Keratinocyte (primary cell): ENCODE data around the gene SMTNL2. TPM values are rescaled to one million over a fixed set of nuclear protein-coding genes. Genes with fewer than 3 reads are reported as not detected.

Experiments
- DNase-seq: peaks from one replicate; pipeline ENCODE4 v3.0.0-alpha.2; 2011; ENCODE audit warnings: low read depth, missing footprints, low spot score
- FAIRE-seq: peaks from 2 replicates; lab custom pipeline; 2011; peaks lifted over from hg19 to GRCh38; lab: Jason Lieb, UNC
- H2AFZ ChIP-seq: 2 replicates; pipeline ENCODE4 v1.6.0; 2012; ENCODE audit warnings: low read length, control low read depth, inconsistent platforms; ENCODE audit not compliant: control insufficient read depth
- H3K27ac ChIP-seq: 2 replicates; pipeline ENCODE4 v1.5.1; 2011; ENCODE audit warnings: low read length; ENCODE audit not compliant: control insufficient read depth, insufficient read depth
- H3K27me3 ChIP-seq: 3 replicates; pipeline ENCODE4 v1.6.0; 2011; ENCODE audit warnings: low read length; ENCODE audit not compliant: control insufficient read depth, insufficient read depth; ENCODE audit errors: extremely low read depth
- H3K36me3 ChIP-seq, 2 experiments: 2 replicates in 1 of 2; 3 replicates in 1 of 2; pipeline ENCODE4 v1.5.1; 2011; ENCODE audit warnings: low read length in 2 of 2, mild to moderate bottlenecking in 1 of 2; ENCODE audit not compliant: control insufficient read depth in 2 of 2, insufficient read depth in 2 of 2; ENCODE audit errors: extremely low read depth in 1 of 2
- H3K4me1 ChIP-seq: 3 replicates; pipeline ENCODE4 v1.5.1; 2011; ENCODE audit warnings: low read length; ENCODE audit not compliant: control insufficient read depth, insufficient read depth; ENCODE audit errors: extremely low read depth
- H3K4me2 ChIP-seq: 3 replicates; pipeline ENCODE4 v1.6.0; 2011; ENCODE audit warnings: low read depth, low read length; ENCODE audit not compliant: control insufficient read depth, insufficient read depth; ENCODE audit errors: extremely low read depth
- H3K4me3 ChIP-seq, 3 experiments: fragments of 200-600 bp in 1 of 3; sonication (generic) in 1 of 3; 2 replicates in 2 of 3; 3 replicates in 1 of 3; pipeline ENCODE4 v1.5.1; 2011 to 2016; ENCODE audit warnings: low read length in 3 of 3, mild to moderate bottlenecking in 3 of 3, control low read depth in 2 of 3, inconsistent platforms in 1 of 3, low read depth in 1 of 3, mixed read lengths in 1 of 3, mixed run types in 1 of 3, moderate library complexity in 1 of 3; ENCODE audit not compliant: control insufficient read depth in 2 of 3, insufficient read depth in 2 of 3; ENCODE audit errors: extremely low read depth in 1 of 3
- H3K79me2 ChIP-seq: 2 replicates; pipeline ENCODE4 v1.6.0; 2012; ENCODE audit warnings: low read length; ENCODE audit not compliant: control insufficient read depth, insufficient read depth
- H3K9ac ChIP-seq: 3 replicates; pipeline ENCODE4 v1.6.0; 2011; ENCODE audit warnings: low read length; ENCODE audit not compliant: control insufficient read depth, insufficient read depth; ENCODE audit errors: extremely low read depth
- H3K9me1 ChIP-seq: 3 replicates; pipeline ENCODE4 v1.6.0; 2011; ENCODE audit warnings: low read length; ENCODE audit not compliant: control insufficient read depth, insufficient read depth; ENCODE audit errors: extremely low read depth
- H3K9me3 ChIP-seq: 2 replicates; pipeline ENCODE4 v1.5.1; 2012; ENCODE audit warnings: low read depth, low read length; ENCODE audit not compliant: control insufficient read depth
- H4K20me1 ChIP-seq: 3 replicates; pipeline ENCODE4 v1.6.0; 2011; ENCODE audit warnings: low read length; ENCODE audit not compliant: control insufficient read depth, insufficient read depth; ENCODE audit errors: extremely low read depth
- EZH2 ChIP-seq: IDR thresholded peaks from one replicate; pipeline ENCODE4 v1.6.1; 2012; ENCODE audit warnings: inconsistent platforms, mild to moderate bottlenecking, low read length, moderate library complexity
- dilution Hi-C: fragments of 300-500 bp; cut with MboI; formaldehyde crosslinking; loops from one replicate; pipeline ENCODE4 v1.7.0; 2020; ENCODE audit warnings: low sequenced_read_pairs; ENCODE audit not compliant: extremely low pct_ligation_motif_present
- polyA plus RNA-seq, 5 experiments: library from polyadenylated mRNA; depleted of rRNA in 3 of 5; stranded (reverse) in 3 of 5; stranded (forward) in 1 of 5; unstranded in 1 of 5; fragments of >200 nt; gene quantifications; 1 replicate in 1 of 5; 2 replicates in 3 of 5; 3 replicates in 1 of 5; pipeline versions ENCODE4 v1.2.1 to v1.2.3, GENCODE V29; 2011 to 2012; ENCODE audit warnings: missing spikeins in 2 of 5, low read depth in 1 of 5, low replicate concordance in 1 of 5
- TF ChIP-seq, protein P1 (sequence below), 3 experiments: IDR thresholded peaks in 1 of 3; conservative IDR thresholded peaks in 1 of 3; optimal IDR thresholded peaks in 1 of 3; 2 replicates in 2 of 3; 3 replicates in 1 of 3; pipeline versions ENCODE3 to v1.5.1; 2011; ENCODE audit warnings: low read length in 3 of 3, mild to moderate bottlenecking in 3 of 3, moderate library complexity in 2 of 3, control low read depth in 1 of 3, inconsistent platforms in 1 of 3; ENCODE audit not compliant: insufficient read depth in 2 of 3; ENCODE audit errors: extremely low read depth in 1 of 3

Gene SMTNL2
- polyA plus RNA-seq, 1 donor (not counting 4 experiments of a cell fraction or from before 2014, with no cell fraction given), result not detected

DNA sequence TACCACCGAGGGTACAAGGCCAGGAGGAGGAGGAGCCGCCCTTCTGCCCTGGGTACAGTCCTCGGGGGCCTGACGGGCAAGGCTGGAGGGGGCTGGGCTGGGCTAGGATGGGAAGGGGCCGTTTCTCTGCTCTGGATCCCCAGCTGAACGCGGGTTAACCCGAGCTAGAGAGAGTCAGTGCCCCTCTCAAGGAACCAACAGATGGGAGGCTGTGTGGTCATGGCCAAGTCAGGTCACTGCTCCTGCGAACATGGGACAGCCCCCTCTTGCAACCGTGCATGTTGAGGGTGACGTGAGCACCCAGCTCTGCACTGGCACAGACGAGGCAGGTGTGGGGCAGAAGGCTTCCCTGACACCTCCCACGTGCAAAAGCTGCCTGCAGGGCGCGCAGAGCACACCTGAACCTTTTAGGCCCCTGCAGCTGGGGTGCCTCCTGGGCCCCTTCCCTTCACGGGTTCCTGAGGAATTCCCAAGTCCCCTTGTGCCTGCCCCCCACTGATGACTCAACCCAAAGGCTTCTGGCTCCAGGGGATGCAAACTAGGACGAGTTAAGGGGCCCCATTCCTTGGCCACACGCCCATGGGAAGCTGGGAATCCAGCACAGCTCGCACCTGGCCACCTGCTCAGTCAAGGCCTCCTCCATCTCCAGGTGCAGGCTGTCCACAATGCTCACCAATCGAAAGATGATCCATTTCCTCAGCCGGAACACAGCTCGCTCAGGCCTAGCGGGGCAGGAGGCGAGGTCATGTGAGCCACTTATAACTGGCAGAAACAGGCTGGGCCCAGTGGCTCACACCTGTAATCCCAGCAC lies 35.4 kb upstream of the SMTNL2 start:
- TF ChIP-seq, protein P1, sequence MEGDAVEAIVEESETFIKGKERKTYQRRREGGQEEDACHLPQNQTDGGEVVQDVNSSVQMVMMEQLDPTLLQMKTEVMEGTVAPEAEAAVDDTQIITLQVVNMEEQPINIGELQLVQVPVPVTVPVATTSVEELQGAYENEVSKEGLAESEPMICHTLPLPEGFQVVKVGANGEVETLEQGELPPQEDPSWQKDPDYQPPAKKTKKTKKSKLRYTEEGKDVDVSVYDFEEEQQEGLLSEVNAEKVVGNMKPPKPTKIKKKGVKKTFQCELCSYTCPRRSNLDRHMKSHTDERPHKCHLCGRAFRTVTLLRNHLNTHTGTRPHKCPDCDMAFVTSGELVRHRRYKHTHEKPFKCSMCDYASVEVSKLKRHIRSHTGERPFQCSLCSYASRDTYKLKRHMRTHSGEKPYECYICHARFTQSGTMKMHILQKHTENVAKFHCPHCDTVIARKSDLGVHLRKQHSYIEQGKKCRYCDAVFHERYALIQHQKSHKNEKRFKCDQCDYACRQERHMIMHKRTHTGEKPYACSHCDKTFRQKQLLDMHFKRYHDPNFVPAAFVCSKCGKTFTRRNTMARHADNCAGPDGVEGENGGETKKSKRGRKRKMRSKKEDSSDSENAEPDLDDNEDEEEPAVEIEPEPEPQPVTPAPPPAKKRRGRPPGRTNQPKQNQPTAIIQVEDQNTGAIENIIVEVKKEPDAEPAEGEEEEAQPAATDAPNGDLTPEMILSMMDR (optimal IDR thresholded peaks at IDR 0.05 in 1 of 3, IDR thresholded peaks at IDR 0.05 in 1 of 3, conservative IDR thresholded peaks at IDR 0.05 in 1 of 3; ENCODE audit: extremely low read depth in 1 of 3, insufficient read depth in 2 of 3, low read length in 3 of 3), result no peak
- TF ChIP-seq EZH2, result no peak
- DNase-seq, result no peak
- H3K4me3 ChIP-seq, result no peak overlapping the region
- H3K27me3 ChIP-seq, result no peaks in the 10 kb centered on the region
- H4K20me1 ChIP-seq, result peaks cover 7% of the 10 kb centered on the region
- no peak overlapping the region for H3K9ac ChIP-seq
- H3K9me3 ChIP-seq, result no peaks in the 10 kb centered on the region
- H3K27ac ChIP-seq, result no peak overlapping the region
- peaks cover 19% of the 10 kb centered on the region for H3K79me2 ChIP-seq
- dilution Hi-C loops, result no loop called here
- H2AFZ ChIP-seq, result no peak overlapping the region
- peaks cover 59 to 67% of the 10 kb centered on the region in 2 experiments for H3K36me3 ChIP-seq
- peaks cover 12% of the 10 kb centered on the region for H3K4me1 ChIP-seq
- no peaks in the 10 kb centered on the region for H3K9me1 ChIP-seq
- H3K4me2 ChIP-seq, result no peak overlapping the region
- FAIRE-seq, result no peak

DNA sequence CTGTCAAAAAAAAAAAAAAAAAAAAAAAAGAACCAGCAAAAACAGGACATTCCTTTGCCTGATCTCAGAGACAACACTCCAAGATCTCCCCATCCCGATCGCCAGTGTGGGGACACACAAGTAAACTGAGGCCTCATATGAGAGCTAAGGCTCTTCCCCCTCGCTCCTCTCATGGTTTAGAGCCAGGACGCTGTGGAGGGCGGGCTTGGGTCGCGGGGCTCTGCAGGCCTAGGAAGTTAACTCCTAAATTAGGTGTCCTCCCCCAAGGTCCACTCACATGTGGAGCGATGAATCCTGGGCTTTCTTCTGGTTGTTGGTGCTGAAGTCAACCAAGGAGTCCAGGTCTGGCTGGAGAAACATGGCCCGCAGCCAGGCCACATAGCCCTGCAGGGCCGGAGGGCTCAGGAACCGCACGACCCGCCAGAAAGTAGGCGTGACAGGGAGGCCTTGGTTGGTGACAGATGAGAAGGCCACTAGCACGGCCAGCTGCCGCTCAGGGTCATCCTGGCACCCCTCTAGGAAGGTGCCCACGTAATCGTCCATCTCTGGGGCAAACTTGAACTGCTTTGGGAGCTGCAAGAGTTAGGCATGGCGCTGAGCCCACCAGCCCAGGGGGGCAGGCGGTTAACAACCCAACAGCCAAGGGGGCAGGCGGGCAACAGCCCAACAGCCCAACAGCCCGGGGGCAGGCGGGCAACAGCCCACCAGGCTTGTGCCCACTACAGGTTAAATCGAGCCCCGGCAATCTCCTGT lies 34.4 kb upstream of the SMTNL2 start:
- Histone ChIP-seq H3K9me1 (no peaks in the 10 kb centered on the region), H3K27me3 (no peaks in the 10 kb centered on the region), H3K9ac (no peak overlapping the region), H3K36me3 (peaks cover 58 to 60% of the 10 kb centered on the region in 2 experiments), H4K20me1 (peaks cover 7% of the 10 kb centered on the region), H3K27ac (no peak overlapping the region), H2AFZ (no peak overlapping the region), H3K4me3 (no peak overlapping the region), H3K4me2 (no peak overlapping the region), H3K4me1 (peaks cover 12% of the 10 kb centered on the region), H3K9me3 (no peaks in the 10 kb centered on the region), H3K79me2 (peaks cover 29% of the 10 kb centered on the region)
- DNase-seq (no peak), FAIRE-seq (no peak)
- no peak for TF ChIP-seq EZH2
- dilution Hi-C loops, result no loop called here
